GM12864 (cell line): ENCODE measurements around the gene TUB.

Experiments
- DNase-seq: peaks from one replicate; pipeline ENCODE4 v3.0.0-alpha.2; 2011; ENCODE audit warnings: low read depth
- H3K4me3 ChIP-seq: 2 replicates; pipeline ENCODE4 v1.5.1; 2011; ENCODE audit warnings: mild to moderate bottlenecking, low read depth, low read length, control low read depth
- CTCF ChIP-seq: IDR thresholded peaks from 2 replicates; pipeline ENCODE4 v1.5.1; 2011; ENCODE audit warnings: low read depth, mild to moderate bottlenecking, moderate library complexity, low read length, control low read depth, inconsistent platforms; ENCODE audit errors: missing control alignments

The TUB gene

GRCh38 chr11:8084352-8084751 lies 3.3 kb downstream of the TUB start:
- no peak for DNase-seq
- no peak overlapping the region for H3K4me3 ChIP-seq
- TF ChIP-seq CTCF = no peak

GRCh38 chr11:8085011-8085645 lies 4.1 kb downstream of the TUB start:
- DNase-seq = no peak
- no peak overlapping the region for H3K4me3 ChIP-seq
- TF ChIP-seq CTCF = no peak

GRCh38 chr11:8086001-8086479 lies 5.0 kb downstream of the TUB start:
- no peak for TF ChIP-seq CTCF
- no peak for DNase-seq
- H3K4me3 ChIP-seq = no peak overlapping the region

GRCh38 chr11:8086571-8086970 lies 5.6 kb downstream of the TUB start:
- TF ChIP-seq CTCF = no peak
- no peak for DNase-seq
- H3K4me3 ChIP-seq = no peak overlapping the region

- no peak for DNase-seq
- no peak overlapping the region for H3K4me3 ChIP-seq
- peak; percentile 19 for TF ChIP-seq CTCF
Observed at GRCh38 chr11:8087185-8087584, 6.2 kb downstream of the TUB start.

- TF ChIP-seq CTCF = no peak
- DNase-seq = no peak
- no peak overlapping the region for H3K4me3 ChIP-seq
Observed at GRCh38 chr11:8087756-8088155, 6.7 kb downstream of the TUB start.

GRCh38 chr11:8089791-8090510 lies 8.9 kb downstream of the TUB start:
- TF ChIP-seq CTCF = no peak
- DNase-seq = no peak
- H3K4me3 ChIP-seq = no peak overlapping the region
